HepG2 (cell line): ENCODE measurements around the gene METTL5. TPM values are rescaled to one million over a fixed set of nuclear protein-coding genes. Genes with fewer than 3 reads are reported as not detected.

Experiments used
- CBX2 ChIP-seq, 2 experiments: fragments of 200-600 bp in 1 of 2; sonication (generic); formaldehyde crosslinking in 1 of 2; IDR thresholded peaks; 2 replicates each; pipeline versions ENCODE4 v1.7.0 to v1.8.1; 2018 to 2022; ENCODE audit warnings: low read depth in 2 of 2, low read length in 1 of 2, mild to moderate bottlenecking in 1 of 2, missing genetic modification reagents in 1 of 2
- EHMT2 ChIP-seq: fragments of 200-600 bp; sonication (generic); IDR thresholded peaks from 2 replicates; pipeline ENCODE4 v1.7.0; 2017; ENCODE audit warnings: antibody characterized with exemption, low read depth, low read length, borderline replicate concordance
- KLF16 ChIP-seq, 2 experiments: sonication (generic) in 1 of 2; formaldehyde crosslinking in 1 of 2; IDR thresholded peaks; 2 replicates each; pipeline versions ENCODE4 v1.6.1 to v1.8.0; 2016 to 2023; ENCODE audit warnings: missing genetic modification reagents in 2 of 2, missing compliant biosample characterization in 1 of 2
- MIER3 ChIP-seq: IDR thresholded peaks from 2 replicates; pipeline ENCODE4 v1.6.1; 2016; ENCODE audit warnings: missing compliant biosample characterization, borderline replicate concordance
- NBN ChIP-seq: fragments of 450-650 bp; conservative IDR thresholded peaks from 2 replicates; pipeline ENCODE4 v1.6.1; 2017
- PAX8 ChIP-seq: sonication (generic); formaldehyde crosslinking; IDR thresholded peaks from 2 replicates; pipeline ENCODE4 v1.8.0; 2022; ENCODE audit warnings: mild to moderate bottlenecking, missing genetic modification reagents, borderline replicate concordance
- YY1 ChIP-seq: IDR thresholded peaks from 2 replicates; pipeline ENCODE4 v1.6.1; 2011; ENCODE audit warnings: low read length, low read depth, moderate library complexity, mild to moderate bottlenecking; ENCODE audit not compliant: insufficient read depth, insufficient replicate concordance
- ZNF20 ChIP-seq: sonication (generic); formaldehyde crosslinking; IDR thresholded peaks from 2 replicates; pipeline ENCODE4 v1.4.0; 2020; ENCODE audit warnings: mild to moderate bottlenecking, moderate library complexity, missing genetic modification reagents
- ZNF274 ChIP-seq: sonication (generic); formaldehyde crosslinking; IDR thresholded peaks from 2 replicates; pipeline ENCODE4 v1.5.1; 2020; ENCODE audit warnings: mild to moderate bottlenecking, missing genetic modification reagents
- ZNF431 ChIP-seq: sonication (generic); formaldehyde crosslinking; IDR thresholded peaks from 2 replicates; pipeline ENCODE4 v1.9.0; 2022; ENCODE audit warnings: missing genetic modification reagents, low read depth, mild to moderate bottlenecking, borderline replicate concordance
- ZNF556 ChIP-seq: sonication (generic); formaldehyde crosslinking; IDR thresholded peaks from 2 replicates; pipeline ENCODE4 v1.4.0; 2020; ENCODE audit warnings: mild to moderate bottlenecking, missing genetic modification reagents, borderline replicate concordance
- ZNF644 ChIP-seq: IDR thresholded peaks from 2 replicates; pipeline ENCODE4 v1.6.1; 2016; ENCODE audit warnings: low read depth
- polyA plus RNA-seq, 8 experiments: library from polyadenylated mRNA; depleted of rRNA in 3 of 8; stranded (reverse) in 7 of 8; unstranded in 1 of 8; fragments of >200 nt; fragmentation: Illumina TruSeq in 4 of 8; extraction: Trizol in 4 of 8; gene quantifications; 2 replicates each; pipeline versions ENCODE4 v1.2.1 to v1.2.3, GENCODE V29; 2011 to 2016; ENCODE audit warnings: low read depth in 4 of 8, missing spikeins in 1 of 8, mixed read lengths in 1 of 8; ENCODE audit not compliant: insufficient read depth in 1 of 8
- total RNA-seq, 5 experiments: library from RNA; depleted of rRNA; stranded (reverse); fragments of >200 nt; fragmentation: Illumina TruSeq; extraction: Trizol; gene quantifications; 2 replicates each; pipeline ENCODE4 v1.2.3, GENCODE V29; 2016; ENCODE audit warnings: low read depth in 1 of 5
- TF ChIP-seq, protein P1 (sequence below): sonication (generic); formaldehyde crosslinking; IDR thresholded peaks from 2 replicates; pipeline ENCODE4 v1.5.1; 2020; ENCODE audit warnings: mild to moderate bottlenecking, missing genetic modification reagents, moderate library complexity
- TF ChIP-seq, protein P2 (sequence below): sonication (generic); formaldehyde crosslinking; IDR thresholded peaks from 2 replicates; pipeline ENCODE4 v1.4.0; 2020; ENCODE audit warnings: missing genetic modification reagents
- TF ChIP-seq, protein P3 (sequence below): sonication (generic); formaldehyde crosslinking; IDR thresholded peaks from 2 replicates; pipeline ENCODE4 v1.5.1; 2020; ENCODE audit warnings: missing genetic modification reagents, mild to moderate bottlenecking, borderline replicate concordance
- TF ChIP-seq, protein P4 (sequence below): sonication (generic); formaldehyde crosslinking; IDR thresholded peaks from 2 replicates; pipeline ENCODE4 v1.8.0; 2022; ENCODE audit warnings: missing genetic modification reagents, mild to moderate bottlenecking, borderline replicate concordance
- TF ChIP-seq, protein P5 (sequence below): IDR thresholded peaks from 2 replicates; pipeline ENCODE4 v1.6.1; 2016; ENCODE audit warnings: missing compliant biosample characterization, missing genetic modification reagents, borderline replicate concordance

The METTL5 gene
- total and polyA plus RNA-seq, 2 of the 13 experiments (the other 11 are each of a cell fraction or from before 2014, with no cell fraction given) = 50.7 to 95.1 TPM

DNA sequence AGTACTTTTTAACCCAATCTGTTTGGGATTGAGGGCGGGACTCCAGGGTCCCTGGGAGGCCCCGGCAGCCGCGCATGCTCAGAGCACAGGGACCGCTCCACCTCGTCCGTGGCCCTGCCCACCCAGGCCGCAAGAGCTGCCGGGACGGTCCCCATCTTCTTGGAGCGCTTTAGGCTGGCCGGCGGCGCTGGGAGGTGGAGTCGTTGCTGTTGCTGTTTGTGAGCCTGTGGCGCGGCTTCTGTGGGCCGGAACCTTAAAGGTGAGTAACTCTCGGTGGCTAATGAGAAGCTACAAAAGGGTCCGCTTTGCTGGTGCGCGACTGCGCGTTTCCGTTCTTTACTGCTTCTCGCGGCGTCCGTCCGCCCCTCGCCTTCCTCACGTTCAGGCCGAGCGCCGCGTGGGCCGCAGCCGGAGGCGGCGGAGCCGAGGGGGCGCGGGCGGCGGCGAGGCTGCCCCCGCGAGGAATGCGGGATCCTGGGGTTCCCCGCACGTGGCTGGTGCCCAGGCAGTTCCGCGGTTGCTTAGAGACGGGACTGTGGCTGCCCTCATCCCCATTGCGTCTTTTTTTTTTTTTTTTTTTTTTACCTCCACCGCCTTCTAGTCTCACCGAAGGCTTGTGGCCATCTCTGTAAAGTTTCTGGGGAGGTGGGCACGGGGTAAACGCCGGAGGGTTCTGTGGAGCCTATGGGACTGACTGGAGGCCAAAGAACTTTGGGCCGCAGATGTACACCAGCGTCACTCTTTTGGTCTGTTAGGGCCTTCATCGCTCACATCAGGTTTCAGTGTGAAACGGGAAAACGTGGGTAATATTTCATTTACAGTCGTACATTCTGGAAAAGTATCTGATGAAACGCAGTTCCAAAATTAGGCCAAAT, 25.8 kb downstream of the METTL5 start, which contains the start of gene SSB (continued):
- TF ChIP-seq, protein P1, sequence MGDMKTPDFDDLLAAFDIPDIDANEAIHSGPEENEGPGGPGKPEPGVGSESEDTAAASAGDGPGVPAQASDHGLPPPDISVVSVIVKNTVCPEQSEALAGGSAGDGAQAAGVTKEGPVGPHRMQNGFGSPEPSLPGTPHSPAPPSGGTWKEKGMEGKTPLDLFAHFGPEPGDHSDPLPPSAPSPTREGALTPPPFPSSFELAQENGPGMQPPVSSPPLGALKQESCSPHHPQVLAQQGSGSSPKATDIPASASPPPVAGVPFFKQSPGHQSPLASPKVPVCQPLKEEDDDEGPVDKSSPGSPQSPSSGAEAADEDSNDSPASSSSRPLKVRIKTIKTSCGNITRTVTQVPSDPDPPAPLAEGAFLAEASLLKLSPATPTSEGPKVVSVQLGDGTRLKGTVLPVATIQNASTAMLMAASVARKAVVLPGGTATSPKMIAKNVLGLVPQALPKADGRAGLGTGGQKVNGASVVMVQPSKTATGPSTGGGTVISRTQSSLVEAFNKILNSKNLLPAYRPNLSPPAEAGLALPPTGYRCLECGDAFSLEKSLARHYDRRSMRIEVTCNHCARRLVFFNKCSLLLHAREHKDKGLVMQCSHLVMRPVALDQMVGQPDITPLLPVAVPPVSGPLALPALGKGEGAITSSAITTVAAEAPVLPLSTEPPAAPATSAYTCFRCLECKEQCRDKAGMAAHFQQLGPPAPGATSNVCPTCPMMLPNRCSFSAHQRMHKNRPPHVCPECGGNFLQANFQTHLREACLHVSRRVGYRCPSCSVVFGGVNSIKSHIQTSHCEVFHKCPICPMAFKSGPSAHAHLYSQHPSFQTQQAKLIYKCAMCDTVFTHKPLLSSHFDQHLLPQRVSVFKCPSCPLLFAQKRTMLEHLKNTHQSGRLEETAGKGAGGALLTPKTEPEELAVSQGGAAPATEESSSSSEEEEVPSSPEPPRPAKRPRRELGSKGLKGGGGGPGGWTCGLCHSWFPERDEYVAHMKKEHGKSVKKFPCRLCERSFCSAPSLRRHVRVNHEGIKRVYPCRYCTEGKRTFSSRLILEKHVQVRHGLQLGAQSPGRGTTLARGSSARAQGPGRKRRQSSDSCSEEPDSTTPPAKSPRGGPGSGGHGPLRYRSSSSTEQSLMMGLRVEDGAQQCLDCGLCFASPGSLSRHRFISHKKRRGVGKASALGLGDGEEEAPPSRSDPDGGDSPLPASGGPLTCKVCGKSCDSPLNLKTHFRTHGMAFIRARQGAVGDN (CRISPR knock-in tag) = peak; percentile 94
- TF ChIP-seq MIER3 (CRISPR knock-in tag) (peak; percentile 66), KLF16 (CRISPR knock-in tag; IDR thresholded peaks at IDR 0.05) (peak in 1 of 2 experiments; percentile 87; a peak in 1 of 4 replicates), ZNF644 (CRISPR knock-in tag) (peak; percentile 49; the same call in 1 of the 2 replicates), ZNF20 (0 out of 2 replicates have a peak, but pooled peaks have one; percentile 19), PAX8 (CRISPR knock-in tag) (no peak), ZNF274 (CRISPR knock-in tag) (no peak), ZNF431 (CRISPR knock-in tag) (no peak), YY1 (peak; percentile 79), ZNF556 (CRISPR knock-in tag) (0 out of 2 replicates have a peak, but pooled peaks have one; percentile 63), NBN (no peak), EHMT2 (no peak), CBX2 (IDR thresholded peaks at IDR 0.05; ENCODE audit: low read depth, low read length) (no peak), CBX2 (CRISPR knock-in tag; IDR thresholded peaks at IDR 0.05; ENCODE audit: low read depth) (no peak)
- TF ChIP-seq, protein P2, sequence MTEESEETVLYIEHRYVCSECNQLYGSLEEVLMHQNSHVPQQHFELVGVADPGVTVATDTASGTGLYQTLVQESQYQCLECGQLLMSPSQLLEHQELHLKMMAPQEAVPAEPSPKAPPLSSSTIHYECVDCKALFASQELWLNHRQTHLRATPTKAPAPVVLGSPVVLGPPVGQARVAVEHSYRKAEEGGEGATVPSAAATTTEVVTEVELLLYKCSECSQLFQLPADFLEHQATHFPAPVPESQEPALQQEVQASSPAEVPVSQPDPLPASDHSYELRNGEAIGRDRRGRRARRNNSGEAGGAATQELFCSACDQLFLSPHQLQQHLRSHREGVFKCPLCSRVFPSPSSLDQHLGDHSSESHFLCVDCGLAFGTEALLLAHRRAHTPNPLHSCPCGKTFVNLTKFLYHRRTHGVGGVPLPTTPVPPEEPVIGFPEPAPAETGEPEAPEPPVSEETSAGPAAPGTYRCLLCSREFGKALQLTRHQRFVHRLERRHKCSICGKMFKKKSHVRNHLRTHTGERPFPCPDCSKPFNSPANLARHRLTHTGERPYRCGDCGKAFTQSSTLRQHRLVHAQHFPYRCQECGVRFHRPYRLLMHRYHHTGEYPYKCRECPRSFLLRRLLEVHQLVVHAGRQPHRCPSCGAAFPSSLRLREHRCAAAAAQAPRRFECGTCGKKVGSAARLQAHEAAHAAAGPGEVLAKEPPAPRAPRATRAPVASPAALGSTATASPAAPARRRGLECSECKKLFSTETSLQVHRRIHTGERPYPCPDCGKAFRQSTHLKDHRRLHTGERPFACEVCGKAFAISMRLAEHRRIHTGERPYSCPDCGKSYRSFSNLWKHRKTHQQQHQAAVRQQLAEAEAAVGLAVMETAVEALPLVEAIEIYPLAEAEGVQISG = peak; percentile 81
- TF ChIP-seq, protein P3, sequence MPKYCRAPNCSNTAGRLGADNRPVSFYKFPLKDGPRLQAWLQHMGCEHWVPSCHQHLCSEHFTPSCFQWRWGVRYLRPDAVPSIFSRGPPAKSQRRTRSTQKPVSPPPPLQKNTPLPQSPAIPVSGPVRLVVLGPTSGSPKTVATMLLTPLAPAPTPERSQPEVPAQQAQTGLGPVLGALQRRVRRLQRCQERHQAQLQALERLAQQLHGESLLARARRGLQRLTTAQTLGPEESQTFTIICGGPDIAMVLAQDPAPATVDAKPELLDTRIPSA = no peak
- TF ChIP-seq, protein P4, sequence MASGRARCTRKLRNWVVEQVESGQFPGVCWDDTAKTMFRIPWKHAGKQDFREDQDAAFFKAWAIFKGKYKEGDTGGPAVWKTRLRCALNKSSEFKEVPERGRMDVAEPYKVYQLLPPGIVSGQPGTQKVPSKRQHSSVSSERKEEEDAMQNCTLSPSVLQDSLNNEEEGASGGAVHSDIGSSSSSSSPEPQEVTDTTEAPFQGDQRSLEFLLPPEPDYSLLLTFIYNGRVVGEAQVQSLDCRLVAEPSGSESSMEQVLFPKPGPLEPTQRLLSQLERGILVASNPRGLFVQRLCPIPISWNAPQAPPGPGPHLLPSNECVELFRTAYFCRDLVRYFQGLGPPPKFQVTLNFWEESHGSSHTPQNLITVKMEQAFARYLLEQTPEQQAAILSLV = peak; percentile 84; the same call in 1 of the 2 replicates
- TF ChIP-seq, protein P5, sequence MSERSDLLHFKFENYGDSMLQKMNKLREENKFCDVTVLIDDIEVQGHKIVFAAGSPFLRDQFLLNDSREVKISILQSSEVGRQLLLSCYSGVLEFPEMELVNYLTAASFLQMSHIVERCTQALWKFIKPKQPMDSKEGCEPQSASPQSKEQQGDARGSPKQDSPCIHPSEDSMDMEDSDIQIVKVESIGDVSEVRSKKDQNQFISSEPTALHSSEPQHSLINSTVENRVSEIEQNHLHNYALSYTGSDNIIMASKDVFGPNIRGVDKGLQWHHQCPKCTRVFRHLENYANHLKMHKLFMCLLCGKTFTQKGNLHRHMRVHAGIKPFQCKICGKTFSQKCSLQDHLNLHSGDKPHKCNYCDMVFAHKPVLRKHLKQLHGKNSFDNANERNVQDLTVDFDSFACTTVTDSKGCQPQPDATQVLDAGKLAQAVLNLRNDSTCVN = peak; percentile 70; the same call in 1 of the 2 replicates
